Large intestine (tissue), 3 donors: ENCODE measurements around the gene MAP6. TPM values are rescaled to one million over a fixed set of nuclear protein-coding genes. Genes with fewer than 3 reads are reported as not detected.
A peak's percentile ranks its signal among the peaks of the same experiment; 100 is the strongest.

Experiments
- DNase-seq, 2 donors: peaks; one replicate each; pipeline versions ENCODE4 v3.0.0 to v3.0.0-alpha.2; 2013
- H3K27ac ChIP-seq: one replicate; pipeline ENCODE4 v1.5.1; 2013; ENCODE audit warnings: low read length
- H3K27me3 ChIP-seq: 2 replicates; pipeline ENCODE4 v1.6.1; 2013; ENCODE audit warnings: low read length; ENCODE audit not compliant: control insufficient read depth, insufficient read depth
- H3K36me3 ChIP-seq: 2 replicates; pipeline ENCODE4 v1.6.1; 2013; ENCODE audit warnings: low read length; ENCODE audit not compliant: control insufficient read depth, insufficient read depth
- H3K4me1 ChIP-seq: one replicate; pipeline ENCODE4 v1.6.1; 2013; ENCODE audit warnings: low read length; ENCODE audit not compliant: control insufficient read depth, insufficient read depth
- H3K4me3 ChIP-seq: one replicate; pipeline ENCODE4 v1.5.1; 2013; ENCODE audit warnings: low read length
- H3K9me3 ChIP-seq: one replicate; pipeline ENCODE4 v1.6.1; 2013; ENCODE audit warnings: mild to moderate bottlenecking, low read depth, low read length, moderate library complexity; ENCODE audit not compliant: control insufficient read depth
- WGBS: methylation state at CpG from one replicate; pipeline ENCODE4 v1.1.5; 2013; ENCODE audit warnings: low lambda C conversion rate; ENCODE audit not compliant: insufficient coverage; 5-methylcytosine and 5-hydroxymethylcytosine counted together
- polyA plus RNA-seq: library from polyadenylated mRNA; unstranded; fragments of 120-200 nt; gene quantifications from one replicate; pipeline ENCODE4 v1.2.1, GENCODE V29; 2013

MAP6 gene
- polyA plus RNA-seq, 1 donor = 20.1 TPM

DNA sequence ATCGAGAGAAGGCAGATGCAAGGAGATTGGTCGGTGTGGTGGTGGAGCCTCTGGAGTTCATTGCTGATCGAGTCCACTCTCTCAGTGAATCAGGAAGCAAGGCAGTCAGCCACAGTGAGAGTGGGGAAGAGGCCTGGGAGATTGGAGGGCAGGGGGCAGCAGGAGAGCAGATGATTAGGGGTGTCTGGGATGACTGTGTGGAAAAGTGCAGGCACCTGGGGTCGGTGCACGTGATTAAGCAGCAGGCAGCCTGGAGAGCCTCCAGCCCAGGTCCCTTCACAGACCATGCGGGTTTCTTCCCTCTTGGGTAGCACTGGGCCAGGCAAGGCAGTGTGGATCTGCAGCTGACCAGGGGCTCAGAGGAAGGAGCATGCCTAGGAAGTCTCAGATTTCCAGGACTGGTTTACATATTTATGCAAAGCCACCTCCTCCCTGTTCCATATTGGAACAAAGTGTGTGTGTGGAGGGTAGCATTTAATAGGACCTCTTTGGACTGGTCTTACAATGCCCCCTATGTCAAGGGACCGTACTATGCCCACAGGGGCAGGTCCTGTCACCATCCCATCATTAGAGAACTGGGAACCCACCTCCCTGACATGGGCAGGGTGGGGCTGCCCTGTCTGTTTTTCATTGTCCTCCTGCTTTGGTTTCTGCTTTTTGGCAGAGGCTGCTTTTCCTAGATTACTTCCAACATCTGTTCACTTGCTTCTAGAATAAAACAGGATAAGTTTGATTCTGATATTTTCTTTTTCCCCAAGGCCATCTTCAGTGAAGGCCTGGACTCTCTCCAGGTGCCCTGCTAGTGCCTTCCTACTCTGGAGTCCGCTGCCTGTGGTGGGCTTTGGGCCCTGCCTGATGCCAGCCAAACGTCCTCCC is 129.1 kb downstream of the MAP6 start:
- H3K27ac ChIP-seq = no peak overlapping the region
- DNase-seq = no peak
- WGBS = no CpG with 5 or more reads among the region's 9 CpGs
- no peaks in the 10 kb centered on the region for H3K9me3 ChIP-seq
- H3K36me3 ChIP-seq = no peaks in the 10 kb centered on the region
- no peaks in the 10 kb centered on the region for H3K27me3 ChIP-seq
- H3K4me1 ChIP-seq = peaks cover 11% of the 10 kb centered on the region
- H3K4me3 ChIP-seq = no peak overlapping the region

DNA sequence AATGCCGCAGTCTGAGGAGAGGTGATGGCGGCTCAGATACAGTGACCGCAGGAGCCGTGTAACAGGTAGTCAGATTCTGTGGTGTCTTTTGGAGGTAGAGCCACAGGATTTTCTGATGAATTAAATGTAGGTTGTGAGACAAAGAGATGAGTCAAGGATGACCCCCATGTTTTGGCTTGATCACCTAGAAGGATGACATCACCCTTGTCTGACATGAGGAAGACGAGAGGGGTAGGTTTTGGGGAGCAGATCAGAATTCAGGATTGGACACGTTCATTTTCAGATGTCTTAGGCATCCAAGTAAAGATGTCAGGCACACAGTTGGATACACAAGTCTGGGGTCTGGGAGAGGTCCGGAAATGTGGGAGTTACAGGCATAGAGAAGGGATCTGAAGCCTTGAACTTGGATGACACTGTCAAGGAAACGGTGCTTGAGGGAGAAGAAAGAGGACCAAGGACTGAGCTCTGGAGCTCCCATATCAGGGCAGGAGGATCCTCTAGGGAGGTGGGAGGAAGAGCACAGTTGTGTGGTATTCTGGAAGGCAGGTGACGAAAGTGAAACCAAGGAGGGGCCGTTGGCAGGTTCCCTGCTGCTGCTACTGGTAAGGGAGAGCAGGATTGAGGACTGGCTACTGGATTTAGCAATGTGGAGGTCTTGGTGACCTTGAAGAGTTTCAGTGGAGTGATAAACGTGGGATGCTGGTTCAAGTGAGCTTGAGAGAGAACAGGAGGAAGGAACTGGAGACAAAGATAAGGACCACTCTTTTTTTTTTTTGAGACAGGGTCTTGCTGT is 130.5 kb downstream of the MAP6 start:
- DNase-seq = peak in 1 of 2 donors; percentile 73
- no peaks in the 10 kb centered on the region for H3K27me3 ChIP-seq
- no peak overlapping the region for H3K4me3 ChIP-seq
- H3K4me1 ChIP-seq = peaks cover 21% of the 10 kb centered on the region
- no peak overlapping the region for H3K27ac ChIP-seq
- no peaks in the 10 kb centered on the region for H3K36me3 ChIP-seq
- WGBS = no CpG with 5 or more reads among the region's 11 CpGs
- no peaks in the 10 kb centered on the region for H3K9me3 ChIP-seq

DNA sequence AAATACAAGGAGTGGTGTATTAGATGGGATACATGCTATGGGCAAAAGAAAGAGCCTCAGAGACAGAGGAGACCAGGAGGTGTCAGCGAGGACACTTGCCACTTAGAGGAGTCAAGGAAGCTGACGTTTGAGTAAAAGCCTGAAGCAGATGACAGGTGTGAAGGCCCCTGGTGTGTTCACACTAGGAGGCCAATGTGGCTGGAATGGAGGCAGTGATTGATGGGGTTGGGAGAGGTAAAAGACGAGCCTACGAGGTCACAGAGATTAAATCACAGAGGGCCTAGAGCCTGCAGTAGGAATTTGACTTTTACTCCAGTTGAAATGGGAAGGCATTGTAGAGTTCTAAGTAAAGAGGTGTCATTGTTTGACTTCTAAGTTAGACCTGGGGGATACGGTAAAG is 131.1 kb downstream of the MAP6 start:
- Histone ChIP-seq H3K36me3 (no peaks in the 10 kb centered on the region), H3K4me1 (peaks cover 21% of the 10 kb centered on the region), H3K27me3 (no peaks in the 10 kb centered on the region), H3K4me3 (no peak overlapping the region), H3K27ac (no peak overlapping the region), H3K9me3 (no peaks in the 10 kb centered on the region)
- WGBS = 90% methylated on average over 2 of the region's 5 CpGs
- no peak for DNase-seq

Other genes with a start within 250 kb of the MAP6 start
- gene KLHL35, start 235.8 kb downstream of the MAP6 start, polyA plus RNA-seq = 1.3 TPM
- 71.7 TPM for gene GDPD5, start 143.1 kb downstream of the MAP6 start, polyA plus RNA-seq
- 154 TPM for gene SERPINH1, start 106.8 kb downstream of the MAP6 start, polyA plus RNA-seq
- 222 TPM for gene MOGAT2, start 48.8 kb upstream of the MAP6 start, polyA plus RNA-seq
- gene DGAT2, start 99.7 kb upstream of the MAP6 start, polyA plus RNA-seq = 70.2 TPM
- gene UVRAG, start 146.2 kb upstream of the MAP6 start, polyA plus RNA-seq = 13.8 TPM